Suppressor macrophage treated with lipopolysaccharide for 4 hours (primary cell): ENCODE measurements around the gene CDC42EP1.

Experiments used
- DNase-seq: peaks from one replicate; pipeline ENCODE4 v3.0.0-alpha.2; 2020

Gene CDC42EP1

GRCh38 chr22:37561212-37562048 lies 1.1 kb downstream of the CDC42EP1 start:
- peak; percentile 84 for DNase-seq

GRCh38 chr22:37562049-37562875 lies 2.0 kb downstream of the CDC42EP1 start:
- DNase-seq: no peak

- DNase-seq: peak; percentile 48
Observed at GRCh38 chr22:37563153-37564081, 3.1 kb downstream of the CDC42EP1 start.

- DNase-seq: no peak
Observed at GRCh38 chr22:37564111-37564711, 3.9 kb downstream of the CDC42EP1 start.

- DNase-seq: no peak
Observed at GRCh38 chr22:37565830-37566229, 5.5 kb downstream of the CDC42EP1 start.

- DNase-seq: peak; percentile 68
Observed at GRCh38 chr22:37566329-37566837, 6.1 kb downstream of the CDC42EP1 start.

GRCh38 chr22:37566903-37567798 lies 6.9 kb downstream of the CDC42EP1 start:
- peak; percentile 83 for DNase-seq

- no peak for DNase-seq
Observed at GRCh38 chr22:37568012-37568411, 7.7 kb downstream of the CDC42EP1 start.

GRCh38 chr22:37568448-37569008 lies 8.2 kb downstream of the CDC42EP1 start:
- no peak for DNase-seq

- DNase-seq: no peak
Observed at GRCh38 chr22:37569009-37569920, 9.0 kb downstream of the CDC42EP1 start.

- no peak for DNase-seq
Observed at GRCh38 chr22:37569921-37570660, 9.8 kb downstream of the CDC42EP1 start.

GRCh38 chr22:37570661-37570976 lies 10.3 kb downstream of the CDC42EP1 start:
- DNase-seq: no peak

GRCh38 chr22:37571258-37571991 lies 11.1 kb downstream of the CDC42EP1 start:
- no peak for DNase-seq

GRCh38 chr22:37571992-37572373 lies 11.7 kb downstream of the CDC42EP1 start:
- no peak for DNase-seq

- no peak for DNase-seq
Observed at GRCh38 chr22:37575490-37576003, 15.3 kb downstream of the CDC42EP1 start.

- DNase-seq: peak; percentile 47
Observed at GRCh38 chr22:37578002-37578401, 17.7 kb downstream of the CDC42EP1 start.

- no peak for DNase-seq
Observed at GRCh38 chr22:37581504-37581903, 21.2 kb downstream of the CDC42EP1 start.

GRCh38 chr22:37582526-37582925 lies 22.2 kb downstream of the CDC42EP1 start:
- DNase-seq: no peak
